HFF-Myc (cell line): Measurements from ENCODE around the gene TWNK.

Source experiments
- DNase-seq: peaks from one replicate; pipeline ENCODE4 v3.0.0-alpha.2; 2011; ENCODE audit warnings: low read depth; ENCODE audit errors: extremely low read depth
- H3K4me3 ChIP-seq: replicated peaks from 2 replicates; pipeline ENCODE4 v1.5.1; 2011; ENCODE audit warnings: low read depth, mild to moderate bottlenecking, control low read depth, low read length
- CTCF ChIP-seq: IDR thresholded peaks from 2 replicates; pipeline ENCODE4 v1.5.1; 2012; ENCODE audit warnings: mild to moderate bottlenecking, low read depth, low read length, control low read depth; ENCODE audit errors: missing control alignments

Gene TWNK

GRCh38 chr10:101021692-101022251 lies 34.4 kb downstream of the TWNK start:
- TF ChIP-seq CTCF = no peak
- no peak overlapping the region for H3K4me3 ChIP-seq
- DNase-seq = no peak

GRCh38 chr10:101022967-101023705 lies 35.8 kb downstream of the TWNK start:
- TF ChIP-seq CTCF = no peak
- no peak overlapping the region for H3K4me3 ChIP-seq
- DNase-seq = no peak

- TF ChIP-seq CTCF = no peak
- no peak overlapping the region for H3K4me3 ChIP-seq
- no peak for DNase-seq
These were observed 39.9 kb downstream of the TWNK start for GRCh38 chr10:101027106-101027720.

- DNase-seq = no peak
- TF ChIP-seq CTCF = no peak
- H3K4me3 ChIP-seq = no peak overlapping the region
These were observed 41.3 kb downstream of the TWNK start for GRCh38 chr10:101028446-101029337.

GRCh38 chr10:101029520-101030295 lies 42.4 kb downstream of the TWNK start:
- no peak for DNase-seq
- no peak overlapping the region for H3K4me3 ChIP-seq
- TF ChIP-seq CTCF = peak; percentile 18
